WTC11 (cell line): ENCODE results near the gene FBLN2. TPM values are rescaled to one million over a fixed set of nuclear protein-coding genes. Genes with fewer than 3 reads are reported as not detected.
"Not testable (repeated sequence)": the region's sequence is repeated elsewhere in the genome, so short reads cannot be mapped to it uniquely, and the experiment has no call there.

ENCODE experiments used
- ATAC-seq: fragments of 200-7000 bp; cut with Tn5 transposase; 2 replicates; pipeline ENCODE4 v1.10.0; 2021; ENCODE audit warnings: mild to moderate bottlenecking, moderate library complexity
- CTCF ChIA-PET: fragments of 300-600 bp; sonication (Branson Sonifier 250); formaldehyde crosslinking; loops from one replicate; lab custom pipeline; 2021; ENCODE audit warnings: antibody characterized with exemption; lab: Charles Lee
- POLR2A ChIA-PET: fragments of 350-600 bp; sonication (Branson Sonifier 250); formaldehyde crosslinking; loops from one replicate; lab custom pipeline; 2021; ENCODE audit warnings: antibody characterized with exemption; lab: Charles Lee
- DNase-seq: peaks from one replicate; pipeline ENCODE4 v3.0.0; 2021; ENCODE audit warnings: low spot score
- H3K27ac Mint-ChIP-seq: 2 replicates; pipeline ENCODE4 v1.8.0; 2021; ENCODE audit warnings: mixed read lengths
- H3K27me3 Mint-ChIP-seq: 2 replicates; pipeline ENCODE4 v1.8.0; 2021; ENCODE audit warnings: low read depth, mild to moderate bottlenecking, moderate library complexity, mixed read lengths
- H3K36me3 Mint-ChIP-seq: 2 replicates; pipeline ENCODE4 v1.8.0; 2021; ENCODE audit warnings: mixed read lengths
- H3K4me1 Mint-ChIP-seq: 2 replicates; pipeline ENCODE4 v1.8.0; 2022; ENCODE audit warnings: mixed read lengths
- H3K4me3 Mint-ChIP-seq: 2 replicates; pipeline ENCODE4 v1.8.0; 2021; ENCODE audit warnings: mild to moderate bottlenecking, moderate library complexity, mixed read lengths
- H3K9me3 Mint-ChIP-seq: 2 replicates; pipeline ENCODE4 v1.8.0; 2021; ENCODE audit warnings: mixed read lengths
- ATF1 ChIP-seq: sonication (generic); formaldehyde crosslinking; IDR thresholded peaks from 2 replicates; pipeline ENCODE4 v1.8.1; 2023; ENCODE audit warnings: mild to moderate bottlenecking, moderate library complexity, missing genetic modification reagents
- CREM ChIP-seq: sonication (generic); formaldehyde crosslinking; IDR thresholded peaks from 2 replicates; pipeline ENCODE4 v1.8.1; 2022; ENCODE audit warnings: mild to moderate bottlenecking, missing genetic modification reagents, moderate library complexity
- ESRRA ChIP-seq: sonication (generic); formaldehyde crosslinking; IDR thresholded peaks from 2 replicates; pipeline ENCODE4 v1.8.1; 2022; ENCODE audit warnings: mild to moderate bottlenecking, missing genetic modification reagents, borderline replicate concordance
- ETV6 ChIP-seq: sonication (generic); formaldehyde crosslinking; IDR thresholded peaks from 2 replicates; pipeline ENCODE4 v1.8.1; 2022; ENCODE audit warnings: mild to moderate bottlenecking, missing genetic modification reagents
- FOXK1 ChIP-seq: sonication (generic); formaldehyde crosslinking; IDR thresholded peaks from 2 replicates; pipeline ENCODE4 v1.8.0; 2022; ENCODE audit warnings: mild to moderate bottlenecking, moderate library complexity, missing genetic modification reagents
- GABPB1 ChIP-seq: sonication (generic); formaldehyde crosslinking; IDR thresholded peaks from 2 replicates; pipeline ENCODE4 v1.8.1; 2023; ENCODE audit warnings: mild to moderate bottlenecking, missing genetic modification reagents
- GTF2I ChIP-seq: fragments of 250-450 bp; sonication (Bioruptor Pico); conservative IDR thresholded peaks from 2 replicates; pipeline ENCODE4 v1.4.0; 2021; ENCODE audit warnings: mild to moderate bottlenecking
- MXD4 ChIP-seq: fragments of 250-450 bp; sonication (Bioruptor Pico); IDR thresholded peaks from 2 replicates; pipeline ENCODE4 v1.8.0; 2021; ENCODE audit warnings: mild to moderate bottlenecking, moderate library complexity, borderline replicate concordance
- ZNF121 ChIP-seq: sonication (generic); formaldehyde crosslinking; IDR thresholded peaks from 2 replicates; pipeline ENCODE4 v1.8.0; 2023; ENCODE audit warnings: missing genetic modification reagents
- ZNF138 ChIP-seq: sonication (generic); formaldehyde crosslinking; conservative IDR thresholded peaks from 2 replicates; pipeline ENCODE4 v1.8.1; 2022; ENCODE audit warnings: mild to moderate bottlenecking, moderate library complexity, missing genetic modification reagents
- ZNF396 ChIP-seq: fragments of 250-450 bp; sonication (Bioruptor Pico); IDR thresholded peaks from 2 replicates; pipeline ENCODE4 v1.8.0; 2021; ENCODE audit warnings: mild to moderate bottlenecking, moderate library complexity, borderline replicate concordance
- ZNF423 ChIP-seq: fragments of 250-450 bp; sonication (Bioruptor Pico); IDR thresholded peaks from 2 replicates; pipeline ENCODE4 v2.1.2; 2022; ENCODE audit warnings: mild to moderate bottlenecking, moderate library complexity
- total RNA-seq: library from RNA; stranded (reverse); gene quantifications from 3 replicates; pipeline ENCODE4 v1.2.3, GENCODE V29; 2021
- TF ChIP-seq, protein P1 (sequence below): sonication (generic); formaldehyde crosslinking; IDR thresholded peaks from 2 replicates; pipeline ENCODE4 v1.8.1; 2023; ENCODE audit warnings: mild to moderate bottlenecking, missing genetic modification reagents, moderate library complexity
- TF ChIP-seq, protein P2 (sequence below): fragments of 250-450 bp; sonication (Bioruptor Pico); conservative IDR thresholded peaks from 2 replicates; pipeline ENCODE4 v1.9.0; 2021; ENCODE audit warnings: mild to moderate bottlenecking
- TF ChIP-seq, protein P3 (sequence below): sonication (generic); formaldehyde crosslinking; IDR thresholded peaks from 2 replicates; pipeline ENCODE4 v1.8.1; 2023; ENCODE audit warnings: mild to moderate bottlenecking, missing genetic modification reagents, moderate library complexity
- TF ChIP-seq, protein P4 (sequence below): sonication (generic); formaldehyde crosslinking; IDR thresholded peaks from 2 replicates; pipeline ENCODE4 v1.8.1; 2022; ENCODE audit warnings: mild to moderate bottlenecking, missing genetic modification reagents, moderate library complexity, borderline replicate concordance
- TF ChIP-seq, protein P5 (sequence below): fragments of 250-450 bp; sonication (Bioruptor Pico); IDR thresholded peaks from 2 replicates; pipeline ENCODE4 v1.8.0; 2021; ENCODE audit warnings: mild to moderate bottlenecking
- TF ChIP-seq, protein P6 (sequence below): sonication (generic); formaldehyde crosslinking; IDR thresholded peaks from 2 replicates; pipeline ENCODE4 v1.8.1; 2023; ENCODE audit warnings: mild to moderate bottlenecking, missing genetic modification reagents, borderline replicate concordance
- TF ChIP-seq, protein P7 (sequence below): sonication (generic); formaldehyde crosslinking; IDR thresholded peaks from 2 replicates; pipeline ENCODE4 v1.8.1; 2022; ENCODE audit warnings: low read depth, mild to moderate bottlenecking, moderate library complexity, missing genetic modification reagents, borderline replicate concordance
- TF ChIP-seq, protein P8 (sequence below): sonication (generic); formaldehyde crosslinking; IDR thresholded peaks from 2 replicates; pipeline ENCODE4 v1.8.0; 2022; ENCODE audit warnings: mild to moderate bottlenecking, missing genetic modification reagents

Gene FBLN2
- total RNA-seq, 1 experiment from 2014 or later, result 20.7 TPM

DNA sequence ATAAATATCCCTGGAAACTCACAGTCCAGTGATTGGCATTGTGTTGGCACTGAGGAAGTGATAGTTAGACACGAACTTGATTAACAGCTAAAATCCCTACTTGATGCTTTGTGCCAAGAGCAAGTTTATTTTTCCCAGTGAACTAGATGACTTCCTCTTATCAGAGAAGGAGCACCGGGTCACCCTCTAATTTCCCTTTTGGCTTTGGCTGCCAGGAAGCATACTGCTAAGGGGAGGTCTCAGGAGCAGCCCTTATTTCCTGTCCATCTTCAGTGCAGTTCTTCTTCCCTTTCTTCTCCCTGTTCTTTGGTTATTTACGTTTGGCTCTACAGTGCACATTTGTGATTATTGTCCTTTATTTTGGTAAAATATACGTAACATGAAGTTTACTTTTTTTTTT, 13.0 kb downstream of the FBLN2 start:
- no peak for DNase-seq
- Mint-ChIP-seq H3K27ac (no peak overlapping the region), H3K4me3 (no peak overlapping the region), H3K27me3 (no peaks in the 10 kb centered on the region), H3K4me1 (peaks cover 15% of the 10 kb centered on the region), H3K9me3 (no peaks in the 10 kb centered on the region)
- ATAC-seq, result no peak
- TF ChIP-seq, protein P1, sequence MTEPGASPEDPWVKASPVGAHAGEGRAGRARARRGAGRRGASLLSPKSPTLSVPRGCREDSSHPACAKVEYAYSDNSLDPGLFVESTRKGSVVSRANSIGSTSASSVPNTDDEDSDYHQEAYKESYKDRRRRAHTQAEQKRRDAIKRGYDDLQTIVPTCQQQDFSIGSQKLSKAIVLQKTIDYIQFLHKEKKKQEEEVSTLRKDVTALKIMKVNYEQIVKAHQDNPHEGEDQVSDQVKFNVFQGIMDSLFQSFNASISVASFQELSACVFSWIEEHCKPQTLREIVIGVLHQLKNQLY (CRISPR knock-in tag), result no peak
- no peak for TF ChIP-seq ZNF423
- TF ChIP-seq GABPB1 (CRISPR knock-in tag), result no peak
- TF ChIP-seq, protein P2, sequence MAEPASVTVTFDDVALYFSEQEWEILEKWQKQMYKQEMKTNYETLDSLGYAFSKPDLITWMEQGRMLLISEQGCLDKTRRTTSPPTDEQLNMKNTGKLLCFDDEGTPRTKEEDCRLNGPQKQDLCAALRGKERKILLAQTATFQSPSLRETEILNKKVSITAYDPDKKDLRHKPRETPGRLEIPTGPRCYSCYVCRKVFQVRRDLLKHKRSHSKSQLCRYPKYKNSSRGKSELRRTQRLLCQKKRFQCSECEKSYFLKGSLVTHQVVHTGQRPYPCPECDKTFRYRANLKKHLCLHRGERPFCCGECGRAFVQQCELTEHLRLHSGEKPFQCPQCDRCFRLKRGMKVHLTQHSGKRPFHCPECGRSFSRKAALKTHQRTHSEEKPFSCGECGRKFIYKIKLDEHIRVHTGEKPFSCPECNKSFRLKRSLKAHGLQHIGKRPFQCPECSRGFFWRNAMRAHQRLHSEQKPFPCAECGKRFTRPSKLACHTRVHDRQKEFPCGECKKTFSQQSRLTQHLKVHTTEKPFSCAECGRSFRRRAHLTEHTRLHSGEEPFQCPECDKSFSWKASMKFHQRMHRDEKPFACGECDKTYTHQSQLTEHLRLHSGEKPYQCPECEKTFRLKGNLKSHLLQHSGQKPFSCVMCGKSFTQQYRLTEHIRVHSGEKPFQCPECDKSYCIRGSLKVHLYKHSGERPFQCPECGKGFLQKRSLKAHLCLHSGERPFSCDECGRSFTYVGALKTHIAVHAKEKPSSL (CRISPR knock-in tag), result no peak
- TF ChIP-seq, all 79 proteins: peak for 0
- ChIA-PET POLR2A (no interaction called here), CTCF (no interaction called here)
- no peaks in the 10 kb centered on the region for H3K36me3 Mint-ChIP-seq

DNA sequence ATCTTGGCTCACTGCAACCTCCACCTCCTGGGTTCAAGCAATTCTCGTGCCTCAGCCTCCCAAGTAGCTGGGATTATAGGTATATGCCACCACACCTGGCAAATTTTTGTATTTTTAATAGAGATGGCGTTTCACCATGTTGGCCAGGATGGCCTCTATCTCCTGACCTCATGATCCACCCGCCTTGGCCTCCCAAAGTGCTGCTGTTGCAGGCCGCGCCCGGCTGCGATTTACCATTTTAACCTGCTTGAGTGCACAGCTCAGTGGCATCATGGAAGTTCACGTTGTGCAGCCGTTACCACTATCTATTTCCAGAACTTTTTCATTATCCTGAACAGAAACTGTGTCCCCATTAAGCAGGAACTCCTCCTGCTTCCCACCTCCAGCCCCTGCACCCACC, 13.5 kb downstream of the FBLN2 start:
- H3K27ac Mint-ChIP-seq, POLR2A ChIA-PET, H3K9me3 Mint-ChIP-seq, DNase-seq, H3K4me3 Mint-ChIP-seq, CTCF ChIA-PET, H3K36me3 Mint-ChIP-seq, H3K27me3 Mint-ChIP-seq, ATAC-seq: not testable (repeated sequence)
- H3K4me1 Mint-ChIP-seq, result peaks cover 13% of the 10 kb centered on the region

DNA sequence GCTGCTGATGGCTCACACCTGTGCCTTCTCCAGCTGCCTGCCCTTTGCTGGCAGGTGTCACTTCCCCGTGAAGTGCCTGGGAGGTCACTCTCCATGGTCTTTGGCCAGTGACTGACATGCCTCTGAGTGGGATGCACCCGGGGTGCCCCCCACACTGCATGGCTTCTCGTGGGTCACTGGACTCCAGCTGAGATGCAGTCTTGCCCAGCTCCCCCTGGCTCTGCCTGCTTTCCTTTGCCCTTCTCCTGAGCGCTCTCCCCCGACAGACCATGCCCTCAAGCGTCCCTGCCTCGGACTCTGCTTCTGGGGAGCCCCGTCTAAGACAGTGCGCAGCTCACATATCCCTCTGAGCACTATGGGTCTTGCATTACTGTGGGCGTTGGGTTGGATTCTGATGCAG, 14.4 kb downstream of the FBLN2 start:
- Mint-ChIP-seq H3K27me3 (no peaks in the 10 kb centered on the region), H3K4me1 (peaks cover 13% of the 10 kb centered on the region), H3K36me3 (no peaks in the 10 kb centered on the region), H3K9me3 (no peaks in the 10 kb centered on the region), H3K4me3 (no peak overlapping the region), H3K27ac (no peak overlapping the region)
- ChIA-PET CTCF (interaction anchor here (1.1 kb wide), 1 partner anchor 85 kb away, joined by 3 read pairs; no protein-coding TSS in a partner anchor), POLR2A (no interaction called here)
- ATAC-seq, result no peak
- DNase-seq, result no peak
- TF ChIP-seq, protein P3, sequence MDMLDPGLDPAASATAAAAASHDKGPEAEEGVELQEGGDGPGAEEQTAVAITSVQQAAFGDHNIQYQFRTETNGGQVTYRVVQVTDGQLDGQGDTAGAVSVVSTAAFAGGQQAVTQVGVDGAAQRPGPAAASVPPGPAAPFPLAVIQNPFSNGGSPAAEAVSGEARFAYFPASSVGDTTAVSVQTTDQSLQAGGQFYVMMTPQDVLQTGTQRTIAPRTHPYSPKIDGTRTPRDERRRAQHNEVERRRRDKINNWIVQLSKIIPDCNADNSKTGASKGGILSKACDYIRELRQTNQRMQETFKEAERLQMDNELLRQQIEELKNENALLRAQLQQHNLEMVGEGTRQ (CRISPR knock-in tag), result no peak
- TF ChIP-seq GABPB1 (CRISPR knock-in tag), result no peak
- no peak for TF ChIP-seq ETV6 (CRISPR knock-in tag)
- TF ChIP-seq, protein P4, sequence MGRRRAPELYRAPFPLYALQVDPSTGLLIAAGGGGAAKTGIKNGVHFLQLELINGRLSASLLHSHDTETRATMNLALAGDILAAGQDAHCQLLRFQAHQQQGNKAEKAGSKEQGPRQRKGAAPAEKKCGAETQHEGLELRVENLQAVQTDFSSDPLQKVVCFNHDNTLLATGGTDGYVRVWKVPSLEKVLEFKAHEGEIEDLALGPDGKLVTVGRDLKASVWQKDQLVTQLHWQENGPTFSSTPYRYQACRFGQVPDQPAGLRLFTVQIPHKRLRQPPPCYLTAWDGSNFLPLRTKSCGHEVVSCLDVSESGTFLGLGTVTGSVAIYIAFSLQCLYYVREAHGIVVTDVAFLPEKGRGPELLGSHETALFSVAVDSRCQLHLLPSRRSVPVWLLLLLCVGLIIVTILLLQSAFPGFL, result no peak
- TF ChIP-seq MXD4 (CRISPR knock-in tag), result no peak
- TF ChIP-seq, protein P5, sequence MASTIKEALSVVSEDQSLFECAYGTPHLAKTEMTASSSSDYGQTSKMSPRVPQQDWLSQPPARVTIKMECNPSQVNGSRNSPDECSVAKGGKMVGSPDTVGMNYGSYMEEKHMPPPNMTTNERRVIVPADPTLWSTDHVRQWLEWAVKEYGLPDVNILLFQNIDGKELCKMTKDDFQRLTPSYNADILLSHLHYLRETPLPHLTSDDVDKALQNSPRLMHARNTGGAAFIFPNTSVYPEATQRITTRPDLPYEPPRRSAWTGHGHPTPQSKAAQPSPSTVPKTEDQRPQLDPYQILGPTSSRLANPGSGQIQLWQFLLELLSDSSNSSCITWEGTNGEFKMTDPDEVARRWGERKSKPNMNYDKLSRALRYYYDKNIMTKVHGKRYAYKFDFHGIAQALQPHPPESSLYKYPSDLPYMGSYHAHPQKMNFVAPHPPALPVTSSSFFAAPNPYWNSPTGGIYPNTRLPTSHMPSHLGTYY (CRISPR knock-in tag), result no peak
- TF ChIP-seq CREM (CRISPR knock-in tag), result no peak
- TF ChIP-seq ATF1, result no peak
- TF ChIP-seq, protein P6, sequence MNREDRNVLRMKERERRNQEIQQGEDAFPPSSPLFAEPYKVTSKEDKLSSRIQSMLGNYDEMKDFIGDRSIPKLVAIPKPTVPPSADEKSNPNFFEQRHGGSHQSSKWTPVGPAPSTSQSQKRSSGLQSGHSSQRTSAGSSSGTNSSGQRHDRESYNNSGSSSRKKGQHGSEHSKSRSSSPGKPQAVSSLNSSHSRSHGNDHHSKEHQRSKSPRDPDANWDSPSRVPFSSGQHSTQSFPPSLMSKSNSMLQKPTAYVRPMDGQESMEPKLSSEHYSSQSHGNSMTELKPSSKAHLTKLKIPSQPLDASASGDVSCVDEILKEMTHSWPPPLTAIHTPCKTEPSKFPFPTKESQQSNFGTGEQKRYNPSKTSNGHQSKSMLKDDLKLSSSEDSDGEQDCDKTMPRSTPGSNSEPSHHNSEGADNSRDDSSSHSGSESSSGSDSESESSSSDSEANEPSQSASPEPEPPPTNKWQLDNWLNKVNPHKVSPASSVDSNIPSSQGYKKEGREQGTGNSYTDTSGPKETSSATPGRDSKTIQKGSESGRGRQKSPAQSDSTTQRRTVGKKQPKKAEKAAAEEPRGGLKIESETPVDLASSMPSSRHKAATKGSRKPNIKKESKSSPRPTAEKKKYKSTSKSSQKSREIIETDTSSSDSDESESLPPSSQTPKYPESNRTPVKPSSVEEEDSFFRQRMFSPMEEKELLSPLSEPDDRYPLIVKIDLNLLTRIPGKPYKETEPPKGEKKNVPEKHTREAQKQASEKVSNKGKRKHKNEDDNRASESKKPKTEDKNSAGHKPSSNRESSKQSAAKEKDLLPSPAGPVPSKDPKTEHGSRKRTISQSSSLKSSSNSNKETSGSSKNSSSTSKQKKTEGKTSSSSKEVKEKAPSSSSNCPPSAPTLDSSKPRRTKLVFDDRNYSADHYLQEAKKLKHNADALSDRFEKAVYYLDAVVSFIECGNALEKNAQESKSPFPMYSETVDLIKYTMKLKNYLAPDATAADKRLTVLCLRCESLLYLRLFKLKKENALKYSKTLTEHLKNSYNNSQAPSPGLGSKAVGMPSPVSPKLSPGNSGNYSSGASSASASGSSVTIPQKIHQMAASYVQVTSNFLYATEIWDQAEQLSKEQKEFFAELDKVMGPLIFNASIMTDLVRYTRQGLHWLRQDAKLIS, result no peak
- TF ChIP-seq, protein P7, sequence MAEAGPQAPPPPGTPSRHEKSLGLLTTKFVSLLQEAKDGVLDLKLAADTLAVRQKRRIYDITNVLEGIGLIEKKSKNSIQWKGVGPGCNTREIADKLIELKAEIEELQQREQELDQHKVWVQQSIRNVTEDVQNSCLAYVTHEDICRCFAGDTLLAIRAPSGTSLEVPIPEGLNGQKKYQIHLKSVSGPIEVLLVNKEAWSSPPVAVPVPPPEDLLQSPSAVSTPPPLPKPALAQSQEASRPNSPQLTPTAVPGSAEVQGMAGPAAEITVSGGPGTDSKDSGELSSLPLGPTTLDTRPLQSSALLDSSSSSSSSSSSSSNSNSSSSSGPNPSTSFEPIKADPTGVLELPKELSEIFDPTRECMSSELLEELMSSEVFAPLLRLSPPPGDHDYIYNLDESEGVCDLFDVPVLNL (CRISPR knock-in tag), result no peak
- TF ChIP-seq GTF2I (CRISPR knock-in tag), result no peak
- TF ChIP-seq ESRRA (CRISPR knock-in tag), result no peak
- no peak for TF ChIP-seq ZNF121 (CRISPR knock-in tag)
- TF ChIP-seq ZNF396 (CRISPR knock-in tag), result no peak
- no peak for TF ChIP-seq ZNF138 (CRISPR knock-in tag)
- no peak for TF ChIP-seq FOXK1 (CRISPR knock-in tag)
- TF ChIP-seq, protein P8, sequence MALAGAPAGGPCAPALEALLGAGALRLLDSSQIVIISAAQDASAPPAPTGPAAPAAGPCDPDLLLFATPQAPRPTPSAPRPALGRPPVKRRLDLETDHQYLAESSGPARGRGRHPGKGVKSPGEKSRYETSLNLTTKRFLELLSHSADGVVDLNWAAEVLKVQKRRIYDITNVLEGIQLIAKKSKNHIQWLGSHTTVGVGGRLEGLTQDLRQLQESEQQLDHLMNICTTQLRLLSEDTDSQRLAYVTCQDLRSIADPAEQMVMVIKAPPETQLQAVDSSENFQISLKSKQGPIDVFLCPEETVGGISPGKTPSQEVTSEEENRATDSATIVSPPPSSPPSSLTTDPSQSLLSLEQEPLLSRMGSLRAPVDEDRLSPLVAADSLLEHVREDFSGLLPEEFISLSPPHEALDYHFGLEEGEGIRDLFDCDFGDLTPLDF (CRISPR knock-in tag), result no peak
